Measurements from ENCODE around the gene PPP2R1A.

Gene PPP2R1A

GRCh38 chr19:52237771-52238400 is 48.0 kb downstream of the PPP2R1A start:
- no peak for TF ChIP-seq REST (IDR thresholded peaks at IDR 0.05; ENCODE audit: insufficient read depth in 1 of 2, low read depth in 2 of 2, low read length in 2 of 2)
- no peak for TF ChIP-seq POLR2AphosphoS5 (IDR thresholded peaks at IDR 0.05; ENCODE audit: low read depth, low read length)

- TF ChIP-seq REST (IDR thresholded peaks at IDR 0.05; ENCODE audit: insufficient read depth in 1 of 2, low read depth in 2 of 2, low read length in 2 of 2) (no peak), FOXP2 (optimal IDR thresholded peaks at IDR 0.05; ENCODE audit: borderline replicate concordance, extremely low read depth, extremely low read length, insufficient read depth) (no peak), POLR2AphosphoS5 (IDR thresholded peaks at IDR 0.05; ENCODE audit: low read depth, low read length) (no peak), SIN3A (IDR thresholded peaks at IDR 0.05; ENCODE audit: borderline replicate concordance, insufficient read depth, low read length) (no peak), TAF1 (IDR thresholded peaks at IDR 0.05; ENCODE audit: borderline replicate concordance, insufficient read depth, low read length) (no peak)
Measured at GRCh38 chr19:52244021-52244420, 54.2 kb downstream of the PPP2R1A start.

DNA sequence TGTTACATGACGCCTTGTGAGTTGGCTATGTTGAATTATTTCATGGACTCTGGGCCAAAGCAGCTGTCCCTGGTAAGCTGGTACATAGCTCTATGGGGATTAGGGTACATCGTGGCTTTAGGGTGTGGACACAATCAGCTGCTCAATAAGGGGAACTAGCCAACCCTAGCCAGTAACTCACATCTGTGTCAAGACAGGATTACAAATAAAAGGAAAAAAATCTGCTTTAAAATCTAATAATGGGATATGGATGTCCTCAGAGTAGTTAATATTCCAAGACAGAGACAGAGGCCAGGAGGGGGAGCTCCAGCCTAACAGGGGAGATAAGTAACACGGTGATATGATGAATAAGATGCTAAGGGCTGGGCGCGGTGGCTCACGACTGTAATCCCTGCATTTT is 58.4 kb downstream of the PPP2R1A start:
- TF ChIP-seq FOXP2 (optimal IDR thresholded peaks at IDR 0.05; ENCODE audit: borderline replicate concordance, extremely low read depth, extremely low read length, insufficient read depth) (no peak), REST (IDR thresholded peaks at IDR 0.05; ENCODE audit: insufficient read depth in 1 of 2, low read depth in 2 of 2, low read length in 2 of 2) (no peak), POLR2AphosphoS5 (IDR thresholded peaks at IDR 0.05; ENCODE audit: low read depth, low read length) (no peak), SIN3A (IDR thresholded peaks at IDR 0.05; ENCODE audit: borderline replicate concordance, insufficient read depth, low read length) (no peak), TAF1 (IDR thresholded peaks at IDR 0.05; ENCODE audit: borderline replicate concordance, insufficient read depth, low read length) (no peak)

DNA sequence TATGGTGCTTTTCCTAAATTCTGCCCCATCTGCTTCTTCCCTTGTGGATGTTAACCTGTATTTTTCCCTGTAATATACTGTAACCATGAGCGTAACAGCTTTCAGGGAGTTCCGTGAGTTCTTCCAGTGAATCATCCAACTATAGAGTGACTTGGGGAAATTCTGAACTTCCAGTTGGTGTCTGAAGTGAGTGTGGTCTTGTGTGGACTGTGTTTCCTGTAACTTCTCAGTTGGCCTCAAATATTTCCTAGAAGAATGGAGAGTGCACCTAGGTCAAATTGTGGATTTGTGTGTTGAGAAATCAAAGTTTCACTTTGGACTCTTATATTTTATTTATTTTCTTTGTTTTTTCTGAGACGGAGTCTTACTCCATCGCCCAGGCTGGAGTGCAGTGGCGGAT is 68.6 kb downstream of the PPP2R1A start:
- no peak for TF ChIP-seq TAF1 (IDR thresholded peaks at IDR 0.05; ENCODE audit: borderline replicate concordance, insufficient read depth, low read length)
- no peak for TF ChIP-seq POLR2AphosphoS5 (IDR thresholded peaks at IDR 0.05; ENCODE audit: low read depth, low read length)
- TF ChIP-seq SIN3A (IDR thresholded peaks at IDR 0.05; ENCODE audit: borderline replicate concordance, insufficient read depth, low read length) = no peak
- no peak for TF ChIP-seq FOXP2 (optimal IDR thresholded peaks at IDR 0.05; ENCODE audit: borderline replicate concordance, extremely low read depth, extremely low read length, insufficient read depth)
- no peak for TF ChIP-seq REST (IDR thresholded peaks at IDR 0.05; ENCODE audit: insufficient read depth in 1 of 2, low read depth in 2 of 2, low read length in 2 of 2)

Measured in PFSK-1 (cell line).